GM12872 (cell line): ENCODE results near the gene OSBPL5.

Experiments
- CTCF ChIP-seq: IDR thresholded peaks from 3 replicates; pipeline ENCODE4 v1.5.1; 2011; ENCODE audit warnings: low read depth, mild to moderate bottlenecking, low read length, moderate library complexity; ENCODE audit not compliant: insufficient read depth

Gene OSBPL5

GRCh38 chr11:3154001-3154599, 11.0 kb downstream of the OSBPL5 start:
- no peak for TF ChIP-seq CTCF

- TF ChIP-seq CTCF, result no peak
These were observed 11.7 kb downstream of the OSBPL5 start for GRCh38 chr11:3153291-3153861.

DNA sequence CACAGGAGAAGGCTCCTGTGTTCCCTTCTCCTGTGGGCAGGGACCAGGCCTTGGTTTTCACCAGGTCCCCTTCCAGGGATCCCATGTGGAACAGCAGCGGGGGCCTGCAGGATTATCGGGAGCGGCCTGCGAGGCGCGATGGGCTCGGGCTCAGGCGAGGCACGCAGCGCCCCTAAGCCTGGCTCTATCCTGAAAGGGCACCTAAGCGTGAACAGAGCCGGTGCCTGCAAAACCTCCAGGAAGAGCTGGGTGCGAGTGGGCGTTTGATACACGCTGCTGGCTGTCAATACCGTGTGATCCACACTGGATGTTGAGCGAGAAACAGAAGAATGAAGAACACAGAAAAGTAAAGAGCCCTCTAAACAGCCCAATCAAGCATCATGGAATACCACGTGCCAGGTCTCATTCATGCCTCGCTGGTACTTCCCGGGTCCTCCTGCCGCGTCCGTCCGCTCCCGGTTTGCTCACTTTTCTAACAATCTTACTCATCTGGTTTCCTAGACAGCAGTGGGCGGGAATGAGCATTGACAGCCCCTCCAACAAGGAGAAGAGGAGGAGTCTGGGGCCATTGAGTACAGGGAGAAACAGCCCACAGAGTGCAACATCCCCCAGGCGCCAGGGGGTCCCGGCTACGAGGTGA, 12.5 kb downstream of the OSBPL5 start:
- TF ChIP-seq CTCF, result no peak

- no peak for TF ChIP-seq CTCF
These were observed 14.4 kb downstream of the OSBPL5 start for GRCh38 chr11:3150726-3151125.

GRCh38 chr11:3149852-3150188, 15.3 kb downstream of the OSBPL5 start:
- TF ChIP-seq CTCF, result no peak

DNA sequence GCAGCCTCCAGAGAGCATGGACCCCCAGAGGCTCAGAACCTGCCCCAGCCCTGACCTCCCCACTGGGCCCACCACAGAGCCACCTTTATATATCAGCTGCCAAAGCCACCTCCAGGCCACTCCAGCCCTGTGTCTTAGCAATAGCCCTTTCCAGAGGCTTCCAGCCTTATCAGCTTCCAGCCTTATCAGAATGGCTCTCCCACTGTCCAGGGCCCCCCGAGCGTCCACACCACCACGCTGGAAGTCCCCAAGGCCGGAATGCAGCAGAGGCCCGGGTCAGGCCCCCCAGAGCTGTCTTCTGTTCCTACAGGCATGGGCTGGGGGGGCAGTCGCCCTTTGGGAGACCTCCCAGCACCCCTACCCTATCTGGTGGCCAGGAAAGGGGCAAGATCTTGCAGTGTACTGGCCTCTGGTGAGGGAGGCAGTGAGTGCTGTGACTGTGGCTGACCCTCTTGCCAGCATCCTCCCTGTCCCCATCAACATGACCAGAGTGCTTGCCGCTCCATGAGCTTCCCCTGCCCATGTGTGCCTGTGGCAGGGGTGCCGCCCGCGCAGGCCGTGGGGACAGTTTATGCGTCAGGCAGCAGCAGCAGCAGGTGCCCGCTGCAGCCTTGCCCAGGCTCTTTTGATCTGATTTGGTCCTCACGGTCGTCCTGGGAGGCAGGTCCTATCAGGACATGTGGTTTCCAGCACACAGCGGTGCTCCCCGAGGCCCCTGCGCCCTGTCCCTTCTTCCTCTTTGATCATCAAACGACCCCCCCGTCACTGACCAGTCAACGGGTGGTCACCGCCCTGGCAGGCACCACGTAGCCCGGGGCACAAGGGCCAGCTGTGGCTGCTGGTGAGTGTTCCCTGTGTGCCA, 15.9 kb downstream of the OSBPL5 start:
- no peak for TF ChIP-seq CTCF
